ENCODE data around the gene TBX4. TPM values are rescaled to one million over a fixed set of nuclear protein-coding genes. Genes with fewer than 3 reads are reported as not detected.
A peak's percentile ranks its signal among the peaks of the same experiment; 100 is the strongest.

Gene TBX4
- total RNA-seq, 2 donors from 2014 or later = not detected

GRCh38 chr17:61456688-61457225, 4.5 kb downstream of the TBX4 start:
- H3K9me3 Mint-ChIP-seq = no peaks in the 10 kb centered on the region
- ATAC-seq (peak; percentile 14 to 22), DNase-seq (ENCODE audit: low spot score in 2 of 2) (peak in 1 of 2 donors; percentile 23)
- H3K36me3 Mint-ChIP-seq = peaks cover 4 to 10% of the 10 kb centered on the region in 2 donors
- H3K27ac Mint-ChIP-seq = no peak overlapping the region

- H3K36me3 Mint-ChIP-seq = peaks cover 4 to 10% of the 10 kb centered on the region in 2 donors
- no peak overlapping the region for H3K27ac Mint-ChIP-seq
- H3K9me3 Mint-ChIP-seq = no peaks in the 10 kb centered on the region
- ATAC-seq = no peak
- DNase-seq (ENCODE audit: low spot score in 2 of 2) = peak in 1 of 2 donors; percentile 31
Measured at GRCh38 chr17:61457226-61457983, 5.2 kb downstream of the TBX4 start.

DNA sequence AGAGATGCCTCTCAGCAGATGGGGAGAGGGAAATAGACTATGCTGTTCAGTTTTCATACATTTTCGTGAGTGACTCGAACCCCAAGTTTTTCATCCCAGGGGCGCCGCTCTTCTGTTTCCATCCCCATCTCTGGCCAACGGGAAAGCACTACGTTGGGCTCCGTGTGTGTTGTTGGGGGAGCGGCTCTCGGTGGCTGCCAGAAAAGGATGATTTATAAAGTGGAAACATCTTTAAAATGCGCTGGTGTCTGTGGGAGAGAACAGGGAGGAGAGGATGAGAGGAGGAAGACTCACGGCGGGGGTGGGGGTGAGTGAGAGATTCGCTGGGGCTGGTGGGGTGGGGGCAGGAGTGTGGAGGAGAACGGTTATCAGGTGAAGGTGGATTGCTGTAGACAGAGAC, 5.8 kb downstream of the TBX4 start:
- ATAC-seq = no peak

DNA sequence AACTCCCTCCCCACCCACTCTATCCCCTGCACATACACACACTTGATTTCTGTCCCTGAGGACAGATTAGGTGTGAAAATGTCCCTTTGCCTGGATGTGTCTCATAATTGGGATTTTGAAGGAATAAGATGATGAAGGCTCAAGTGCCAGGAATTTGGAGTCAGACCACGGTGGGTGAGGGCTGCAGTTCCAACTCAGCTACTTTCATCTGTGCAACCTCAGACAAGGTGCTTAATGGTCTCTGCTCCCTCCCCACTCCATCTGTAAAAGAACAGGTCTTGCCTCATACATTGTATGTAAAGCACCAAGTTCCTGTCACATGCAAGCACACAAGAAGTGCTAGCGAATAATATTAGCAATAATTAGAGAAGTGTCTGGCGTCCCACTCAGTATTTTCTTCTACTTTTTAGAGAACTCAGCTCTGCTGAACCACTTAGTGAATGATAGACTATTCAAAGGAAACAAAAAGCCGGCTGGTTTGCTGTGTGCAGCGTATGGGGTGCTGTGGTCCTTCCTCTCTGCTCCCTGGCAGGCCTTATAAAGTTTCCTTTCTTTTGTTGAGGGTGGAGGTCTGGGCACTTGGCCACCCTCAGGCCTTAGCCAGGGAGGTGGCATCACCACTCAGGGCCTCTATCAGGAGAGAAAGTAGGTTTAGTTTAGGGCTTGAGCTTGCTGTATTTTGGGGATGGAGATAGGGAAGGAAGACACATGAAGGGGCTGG, 6.4 kb downstream of the TBX4 start:
- Mint-ChIP-seq H3K9me3 (no peaks in the 10 kb centered on the region), H3K36me3 (peaks cover 4 to 8% of the 10 kb centered on the region in 2 donors), H3K27ac (no peak overlapping the region)
- DNase-seq (ENCODE audit: low spot score in 2 of 2) = no peak
- no peak for ATAC-seq

More for the DNA sequence above, 5.8 kb downstream of the TBX4 start:
- peaks cover 4 to 10% of the 10 kb centered on the region in 2 donors for H3K36me3 Mint-ChIP-seq
- DNase-seq (ENCODE audit: low spot score in 2 of 2) = peak in 1 of 2 donors; percentile 21
- H3K9me3 Mint-ChIP-seq = no peaks in the 10 kb centered on the region
- no peak overlapping the region for H3K27ac Mint-ChIP-seq

- DNase-seq (ENCODE audit: low spot score in 2 of 2) (peak in 1 of 2 donors; percentile 16), ATAC-seq (no peak)
- Mint-ChIP-seq H3K36me3 (peaks cover under 1 to 2% of the 10 kb centered on the region in 2 donors), H3K9me3 (no peaks in the 10 kb centered on the region), H3K27ac (no peak overlapping the region)
Measured at GRCh38 chr17:61459142-61459809, 7.1 kb downstream of the TBX4 start.

DNA sequence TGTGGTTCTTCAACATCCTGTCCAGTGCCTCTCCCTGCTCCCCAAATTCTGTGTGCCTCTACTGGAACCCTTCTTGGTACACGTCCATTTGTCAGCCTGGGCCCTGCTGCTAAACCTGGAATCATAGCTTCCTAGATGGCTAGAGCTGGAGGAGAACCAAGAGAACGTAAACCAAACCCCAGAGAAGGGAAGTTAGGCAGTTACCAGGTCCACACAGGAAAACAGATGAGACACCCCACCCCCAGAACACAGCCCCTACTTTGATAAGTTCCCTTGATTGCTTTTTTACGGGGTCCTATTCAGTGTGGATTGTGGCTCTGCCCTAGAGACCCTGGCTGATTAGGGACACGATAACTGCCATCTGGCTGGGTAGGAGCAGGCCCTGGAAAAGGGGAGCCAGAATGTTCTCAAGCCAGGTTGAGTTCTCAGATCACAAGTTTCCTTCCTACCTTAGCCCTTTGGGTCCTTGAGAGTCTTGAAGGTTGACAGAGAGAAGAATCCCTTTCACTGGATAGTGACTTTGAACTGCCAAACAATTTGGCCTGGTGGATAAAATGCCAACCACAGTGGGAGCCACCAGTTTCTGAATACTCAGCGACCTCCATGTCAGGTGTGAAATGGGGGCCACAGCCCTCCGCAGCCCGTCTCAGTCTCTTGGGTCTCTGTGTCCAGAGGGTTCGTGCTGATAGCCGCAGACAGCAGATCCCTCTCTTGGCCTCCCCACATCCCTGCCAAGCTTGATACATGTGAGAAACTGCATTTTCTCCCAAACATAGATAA, 7.9 kb downstream of the TBX4 start:
- no peaks in the 10 kb centered on the region for H3K9me3 Mint-ChIP-seq
- peak in 1 of 2 donors; percentile 23 for DNase-seq (ENCODE audit: low spot score in 2 of 2)
- no peak overlapping the region for H3K27ac Mint-ChIP-seq
- ATAC-seq = no peak
- no peaks in the 10 kb centered on the region for H3K36me3 Mint-ChIP-seq

DNA sequence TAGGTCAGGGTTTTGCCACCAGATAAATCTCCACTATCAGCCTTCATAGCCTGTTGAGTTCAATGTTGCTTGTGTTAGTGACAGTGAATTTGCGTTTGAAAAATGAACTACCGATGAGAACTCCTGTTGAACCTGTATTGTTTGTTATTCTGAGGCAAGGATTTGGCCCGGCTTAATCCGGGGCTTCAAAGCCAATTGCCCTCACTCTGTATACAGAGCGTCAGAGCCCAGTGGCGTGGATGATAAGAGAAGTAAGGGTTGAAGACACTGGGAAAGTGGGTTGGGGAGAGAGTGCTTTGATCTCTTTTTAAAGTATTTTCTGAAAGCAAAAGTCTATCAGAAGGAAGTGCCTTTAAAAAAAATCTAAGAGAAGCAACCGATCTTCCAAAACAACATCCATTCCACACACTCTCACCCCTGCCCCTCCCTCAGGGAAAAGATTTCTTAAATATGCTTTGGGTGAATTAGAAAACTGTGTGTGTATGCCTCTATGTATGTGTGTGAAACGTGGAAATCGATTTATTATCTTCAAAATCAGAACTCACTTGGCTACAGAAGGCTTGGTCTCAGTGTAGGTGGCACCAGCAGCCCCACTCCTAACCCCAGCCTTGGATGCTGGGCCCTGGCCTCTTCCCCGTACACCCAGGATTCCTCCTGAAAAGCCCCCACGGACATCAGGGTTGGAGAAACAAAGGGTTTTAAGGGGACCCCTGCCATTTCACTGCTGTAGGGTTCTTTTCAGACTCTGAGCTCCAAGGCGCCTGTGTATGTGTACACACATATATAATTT, 8.8 kb downstream of the TBX4 start:
- Mint-ChIP-seq H3K36me3 (no peaks in the 10 kb centered on the region), H3K27ac (no peak overlapping the region), H3K9me3 (no peaks in the 10 kb centered on the region)
- DNase-seq (ENCODE audit: low spot score in 2 of 2) (peak in 1 of 2 donors; percentile 25), ATAC-seq (no peak)

DNA sequence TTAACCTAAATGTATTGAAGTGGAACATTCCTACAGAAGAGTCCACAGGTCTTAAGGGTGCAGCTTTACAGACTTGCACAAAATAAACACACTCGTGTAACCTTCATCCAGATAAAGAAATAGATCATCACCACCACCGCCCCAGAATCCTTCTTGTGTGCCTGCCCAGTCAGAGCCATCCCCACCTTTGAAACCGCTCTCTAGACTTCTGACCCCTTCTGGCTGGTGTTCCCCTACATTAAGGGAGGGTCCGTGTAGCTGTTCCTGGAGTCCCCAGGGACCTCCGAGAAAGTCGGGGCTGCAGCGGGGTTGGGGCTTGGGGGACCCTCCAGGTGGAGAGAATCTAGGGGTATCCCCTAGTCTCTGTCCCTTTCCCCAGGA, 9.4 kb downstream of the TBX4 start:
- ATAC-seq (no peak), DNase-seq (ENCODE audit: low spot score in 2 of 2) (no peak)
- Mint-ChIP-seq H3K9me3 (no peaks in the 10 kb centered on the region), H3K36me3 (no peaks in the 10 kb centered on the region), H3K27ac (no peak overlapping the region)

GRCh38 chr17:61461967-61462718, 9.9 kb downstream of the TBX4 start:
- DNase-seq (ENCODE audit: low spot score in 2 of 2) (peak in 1 of 2 donors; percentile 38), ATAC-seq (peak in 1 of 2 donors; percentile 9)
- no peaks in the 10 kb centered on the region for H3K36me3 Mint-ChIP-seq
- no peaks in the 10 kb centered on the region for H3K9me3 Mint-ChIP-seq
- H3K27ac Mint-ChIP-seq = no peak overlapping the region

GRCh38 chr17:61462719-61463315, 10.6 kb downstream of the TBX4 start:
- DNase-seq (ENCODE audit: low spot score in 2 of 2) (peak in 1 of 2 donors; percentile 44), ATAC-seq (peak in 1 of 2 donors; percentile 10)
- no peaks in the 10 kb centered on the region for H3K36me3 Mint-ChIP-seq
- H3K27ac Mint-ChIP-seq = no peak overlapping the region
- H3K9me3 Mint-ChIP-seq = no peaks in the 10 kb centered on the region

- ATAC-seq = no peak
- H3K36me3 Mint-ChIP-seq = no peaks in the 10 kb centered on the region
- H3K9me3 Mint-ChIP-seq = no peaks in the 10 kb centered on the region
- peak in 1 of 2 donors; percentile 28 for DNase-seq (ENCODE audit: low spot score in 2 of 2)
- H3K27ac Mint-ChIP-seq = no peak overlapping the region
Measured at GRCh38 chr17:61463316-61464129, 11.3 kb downstream of the TBX4 start.

- H3K27ac Mint-ChIP-seq = no peak overlapping the region
- no peaks in the 10 kb centered on the region for H3K36me3 Mint-ChIP-seq
- ATAC-seq = no peak
Measured at GRCh38 chr17:61464130-61464842, 12.1 kb downstream of the TBX4 start.

GRCh38 chr17:61464843-61465180, 12.6 kb downstream of the TBX4 start:
- Mint-ChIP-seq H3K27ac (no peak overlapping the region), H3K9me3 (no peaks in the 10 kb centered on the region), H3K36me3 (no peaks in the 10 kb centered on the region)
- peak in 1 of 2 donors; percentile 26 for DNase-seq (ENCODE audit: low spot score in 2 of 2)
- no peak for ATAC-seq

More at GRCh38 chr17:61464130-61464842, 12.1 kb downstream of the TBX4 start:
- H3K9me3 Mint-ChIP-seq = no peaks in the 10 kb centered on the region
- DNase-seq (ENCODE audit: low spot score in 2 of 2) = peak in 1 of 2 donors; percentile 25
